ENCODE data around the gene ARSB.
A peak's percentile ranks its signal among the peaks of the same experiment; 100 is the strongest.
"Not testable (repeated sequence)": the region's sequence is repeated elsewhere in the genome, so short reads cannot be mapped to it uniquely, and the experiment has no call there.

ARSB gene

DNA sequence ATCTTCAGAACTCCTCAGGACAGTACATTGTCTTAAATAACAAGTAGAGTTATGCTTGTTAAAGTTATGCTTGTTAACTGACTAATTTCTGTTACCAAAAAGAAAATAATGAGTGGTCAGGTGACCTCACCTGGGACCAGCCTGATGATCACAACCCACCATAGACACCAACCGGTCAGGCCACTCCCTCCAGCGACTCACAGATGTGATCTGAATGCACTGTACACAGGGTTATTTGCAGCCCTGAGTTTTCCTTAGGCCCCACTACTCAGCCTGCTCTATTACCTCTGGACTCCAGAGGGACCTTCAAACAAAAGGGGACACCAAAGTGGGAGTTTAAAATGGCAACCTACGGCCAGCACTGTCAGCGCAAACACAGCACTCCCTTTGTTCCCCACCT lies 55.3 kb downstream of the ARSB start:
- no peak for DNase-seq

DNA sequence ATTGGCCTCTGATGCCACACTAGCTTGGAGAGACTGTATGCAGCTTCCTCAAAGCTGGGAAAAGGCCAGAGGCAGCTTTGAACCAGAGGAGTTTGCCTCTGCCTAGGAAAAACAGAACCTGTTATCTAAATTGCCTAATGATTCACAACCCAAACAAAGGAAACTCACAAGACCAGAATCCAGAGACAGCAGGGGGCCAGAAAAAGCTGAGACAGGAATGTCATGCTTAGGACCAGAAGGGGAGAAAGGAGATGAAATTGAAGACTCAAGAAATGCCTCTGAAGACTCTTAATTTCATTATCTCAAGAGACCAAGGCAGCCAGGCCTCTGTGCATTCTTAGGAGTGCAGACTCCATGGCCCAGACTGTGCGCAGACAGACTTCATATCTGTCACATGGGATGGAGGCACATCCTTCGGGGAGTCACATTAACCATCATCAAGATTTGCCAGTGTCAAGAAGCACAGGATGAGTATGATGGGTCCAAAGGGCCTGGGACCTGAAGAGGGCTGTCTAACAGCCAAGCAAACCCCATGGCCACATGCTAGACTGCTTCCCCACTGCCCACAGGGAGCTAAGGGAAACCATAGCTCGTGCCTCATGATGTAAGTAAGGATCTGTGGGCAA lies 57.3 kb downstream of the ARSB start:
- no peak for DNase-seq

GRCh38 chr5:78926252-78926651 lies 58.9 kb downstream of the ARSB start:
- DNase-seq: no peak

DNA sequence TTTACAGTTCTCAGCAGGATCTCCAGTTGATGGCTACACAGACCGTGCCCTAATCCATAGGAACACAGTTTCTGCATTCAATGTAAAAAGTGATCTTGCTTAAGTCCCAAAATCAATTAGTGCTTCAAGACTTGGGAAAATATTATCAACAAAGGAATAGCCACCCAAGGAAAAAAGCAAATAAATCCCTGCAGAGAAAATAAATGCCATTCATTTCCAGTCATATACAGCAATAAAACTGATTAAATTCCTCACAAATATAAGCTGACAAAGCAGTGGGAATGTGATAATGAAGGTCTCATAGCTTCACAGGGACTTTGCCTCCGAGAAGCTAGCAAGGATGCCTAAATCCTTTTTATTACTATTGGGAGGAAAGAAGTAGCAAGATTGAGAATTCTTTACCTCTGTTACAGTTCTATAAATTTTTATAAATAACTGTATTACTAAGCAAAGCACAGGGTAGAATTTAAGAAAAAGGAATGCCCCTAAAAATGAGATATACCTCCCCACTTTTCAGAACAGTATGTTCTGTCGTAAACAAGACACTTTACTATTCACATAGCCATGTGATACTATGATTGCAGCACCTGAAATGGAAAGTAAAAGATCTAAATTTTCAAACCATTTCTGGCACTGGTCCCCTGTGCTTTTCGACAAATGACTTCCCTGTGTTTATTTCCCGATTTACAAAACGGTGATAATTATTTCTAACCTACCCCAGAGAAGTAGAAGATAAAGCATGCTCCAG lies 59.8 kb downstream of the ARSB start:
- DNase-seq: no peak

GRCh38 chr5:78923622-78923970 lies 61.5 kb downstream of the ARSB start:
- no peak for DNase-seq

- no peak for DNase-seq
These were observed 62.1 kb downstream of the ARSB start for GRCh38 chr5:78922879-78923621.

DNA sequence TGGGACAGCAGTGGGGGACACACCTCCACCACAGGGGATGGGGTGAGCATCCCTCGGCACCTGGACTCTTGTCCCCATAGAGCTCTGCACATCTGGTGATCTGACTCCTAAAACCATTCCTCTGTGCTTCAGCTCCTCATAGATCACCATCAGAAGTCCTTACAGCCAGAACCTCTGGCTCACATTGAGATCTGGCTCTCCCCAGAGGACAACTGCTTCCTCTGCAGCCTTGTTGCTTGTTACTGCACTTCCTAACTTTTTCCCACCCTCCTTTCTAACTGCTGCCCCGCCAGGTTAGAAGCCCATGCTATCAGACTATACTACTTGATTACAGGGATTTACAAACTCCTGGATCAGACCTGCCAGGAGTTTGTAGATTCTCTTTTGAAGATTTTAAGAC lies 64.5 kb downstream of the ARSB start:
- no peak for DNase-seq

DNA sequence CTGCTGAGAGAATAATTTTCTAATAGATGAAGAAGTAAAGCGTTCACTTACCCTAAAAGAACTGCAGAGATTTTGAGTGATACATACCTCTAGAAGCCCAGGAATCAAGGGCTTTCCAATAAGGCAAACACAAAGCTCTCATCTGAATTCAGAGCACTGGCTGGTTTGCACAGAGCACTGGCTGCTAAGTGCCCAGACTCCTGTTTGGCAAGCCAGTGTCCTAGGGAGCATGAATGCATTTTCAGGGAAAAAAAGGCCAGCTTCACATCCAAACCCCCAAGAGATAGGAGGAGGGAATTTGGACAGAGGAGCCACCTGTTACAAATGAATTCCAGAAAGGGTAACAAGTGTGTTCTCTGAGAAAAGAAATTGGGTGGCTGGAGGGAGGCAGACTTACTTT lies 65.3 kb downstream of the ARSB start:
- DNase-seq: no peak

DNA sequence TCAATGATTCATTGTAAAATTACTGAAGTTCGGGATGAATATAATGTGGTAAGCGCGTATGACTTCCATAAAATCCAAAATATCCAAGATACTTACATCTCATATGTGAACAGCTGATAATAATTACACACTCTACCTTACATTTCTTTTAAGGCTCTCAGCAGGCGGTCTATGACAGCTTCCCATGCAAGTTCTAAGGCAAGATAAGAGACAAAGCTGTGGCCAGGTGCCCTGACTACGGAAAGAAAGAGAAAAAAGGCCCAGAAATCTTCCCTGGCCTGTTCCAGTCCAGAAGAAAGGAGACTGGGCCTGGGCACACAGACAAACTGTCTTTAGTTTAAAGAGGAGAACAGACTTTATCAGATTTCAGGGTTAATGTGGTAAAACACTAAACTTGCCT lies 69.1 kb downstream of the ARSB start:
- DNase-seq: no peak

- DNase-seq: no peak
These were observed 69.9 kb downstream of the ARSB start for GRCh38 chr5:78915170-78915569.

- no peak for DNase-seq
These were observed 72.3 kb downstream of the ARSB start for GRCh38 chr5:78912811-78913210.

DNA sequence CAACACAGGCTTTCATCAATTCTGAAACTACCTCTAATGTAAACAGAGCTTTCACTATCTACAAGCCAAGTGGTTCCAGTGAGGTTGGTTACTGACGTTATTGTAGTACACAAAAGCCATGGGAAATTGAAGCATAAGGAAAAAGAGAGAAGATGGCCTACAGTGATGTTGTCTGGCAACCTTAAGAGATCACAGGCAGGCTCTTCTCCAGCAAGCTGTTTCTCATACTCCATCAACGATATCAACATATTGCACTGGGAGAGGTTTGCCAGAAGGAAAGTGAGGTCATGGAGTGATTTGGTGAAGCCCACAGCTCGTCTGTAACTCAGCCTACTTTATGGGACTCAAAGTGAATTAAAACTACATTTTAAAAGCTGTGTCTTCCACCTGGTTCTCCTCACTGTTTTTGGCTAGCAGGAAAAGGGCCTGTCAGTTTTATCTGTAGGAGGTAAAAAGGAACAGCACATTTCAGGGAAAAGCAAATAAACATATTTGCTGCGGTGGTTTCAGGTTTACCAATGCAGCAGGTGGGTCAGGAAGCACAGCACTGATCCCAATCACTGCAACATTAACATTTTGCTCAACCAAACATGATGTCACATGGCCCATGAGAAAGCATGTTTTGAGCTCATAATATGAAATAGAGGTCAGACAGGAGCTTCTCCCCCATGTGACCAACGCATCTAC lies 72.9 kb downstream of the ARSB start:
- no peak for DNase-seq

DNA sequence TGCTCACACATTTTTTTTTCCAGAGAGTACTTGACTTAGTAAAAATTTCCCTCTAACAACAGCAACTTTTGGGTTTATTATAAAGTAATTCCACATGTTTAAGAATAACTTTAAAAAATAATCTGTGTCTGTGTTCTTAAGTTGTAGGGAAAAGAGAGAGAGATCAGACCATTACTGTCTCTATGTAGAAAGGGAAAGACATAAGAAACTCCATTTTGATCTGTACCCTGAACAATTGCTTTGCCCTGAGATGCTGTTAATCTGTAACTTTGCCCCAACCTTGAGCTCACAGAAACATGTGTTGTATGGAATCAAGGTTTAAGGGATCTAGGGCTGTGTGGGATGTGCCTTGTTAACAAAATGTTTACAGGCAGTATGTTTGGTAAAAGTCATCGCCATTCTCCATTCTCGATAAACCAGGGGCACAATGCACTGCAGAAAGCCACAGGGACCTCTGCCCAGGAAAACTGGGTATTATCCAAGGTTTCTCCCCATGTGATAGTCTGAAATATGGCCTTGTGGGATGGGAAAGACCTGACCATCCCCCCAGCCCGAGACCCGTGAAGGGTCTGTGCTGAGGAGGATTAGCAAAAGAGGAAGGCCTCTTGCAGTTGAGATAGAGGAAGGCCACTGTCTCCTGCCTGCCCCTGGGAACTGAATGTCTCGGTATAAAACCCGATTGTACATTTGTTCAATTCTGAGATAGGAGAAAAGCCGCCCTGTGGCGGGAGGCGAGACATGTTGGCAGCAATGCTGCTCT lies 75.7 kb downstream of the ARSB start:
- not testable (repeated sequence) for DNase-seq

GRCh38 chr5:78908173-78909061 lies 76.7 kb downstream of the ARSB start:
- peak; percentile 91 for DNase-seq

GRCh38 chr5:78907255-78907891 lies 77.7 kb downstream of the ARSB start:
- peak; percentile 82 for DNase-seq

DNA sequence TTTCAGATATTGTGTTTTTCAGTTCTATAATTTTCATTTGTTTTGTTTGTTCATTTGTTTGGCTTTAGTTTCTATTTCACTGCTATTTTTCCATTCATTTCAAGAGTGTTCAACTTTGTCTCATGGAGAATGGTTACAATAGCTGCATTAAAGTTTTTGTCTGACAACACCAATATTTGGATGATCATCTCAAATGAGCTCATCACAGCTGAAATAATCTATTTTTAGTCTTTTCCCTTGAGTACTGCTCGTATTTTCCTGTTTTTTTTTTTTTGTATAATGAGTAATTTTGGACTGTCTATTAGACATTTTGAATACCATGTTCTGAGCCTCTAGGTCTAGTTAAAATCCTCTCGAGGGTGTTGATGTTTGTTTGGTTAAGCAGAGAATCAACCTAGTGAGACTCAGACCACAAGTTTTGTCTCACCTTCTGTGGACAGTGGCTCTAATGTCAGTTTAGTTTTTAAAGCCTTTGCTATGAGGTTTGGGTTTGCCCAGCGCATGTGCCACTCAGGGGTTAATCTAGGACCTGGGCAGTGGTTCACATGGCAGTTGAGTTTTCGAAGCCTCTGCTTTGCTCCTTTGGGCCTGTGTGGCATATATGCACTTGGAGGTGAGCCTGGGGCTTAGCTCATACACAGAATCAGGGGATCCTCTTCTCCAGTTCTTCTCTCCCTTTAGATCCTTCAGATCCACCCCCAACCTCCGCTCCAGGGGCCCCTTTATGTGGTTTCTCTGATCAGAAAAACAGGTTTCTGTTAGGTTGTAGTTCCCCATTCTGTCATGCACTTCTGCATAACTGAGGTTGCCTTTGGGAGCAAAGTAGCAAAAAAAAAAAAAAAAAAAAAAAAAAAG lies 79.8 kb downstream of the ARSB start:
- DNase-seq: no peak

GRCh38 chr5:78903861-78904260 lies 81.2 kb downstream of the ARSB start:
- no peak for DNase-seq

- DNase-seq: no peak
These were observed 81.8 kb downstream of the ARSB start for GRCh38 chr5:78903353-78903752.

GRCh38 chr5:78899922-78900362 lies 85.2 kb downstream of the ARSB start:
- no peak for DNase-seq

- peak; percentile 56 for DNase-seq
These were observed 89.0 kb downstream of the ARSB start for GRCh38 chr5:78896132-78896531.
